Skin epidermis (tissue), 12 donors: ENCODE data around the gene ATP1A2.

Experiments used
- H3K27ac ChIP-seq, 21 experiments: fragments of 200-600 bp; sonication (generic) in 11 of 21; one replicate each; pipeline ENCODE4 v1.5.0; 2020; ENCODE audit warnings: mild to moderate bottlenecking in 3 of 21, inconsistent platforms in 2 of 21, moderate library complexity in 2 of 21
- H3K4me3 ChIP-seq, 7 experiments: fragments of 200-600 bp; sonication (generic) in 2 of 7; one replicate each; pipeline ENCODE4 v1.5.0; 2020; ENCODE audit warnings: inconsistent platforms in 2 of 7, mild to moderate bottlenecking in 2 of 7, moderate library complexity in 1 of 7

The ATP1A2 gene

DNA sequence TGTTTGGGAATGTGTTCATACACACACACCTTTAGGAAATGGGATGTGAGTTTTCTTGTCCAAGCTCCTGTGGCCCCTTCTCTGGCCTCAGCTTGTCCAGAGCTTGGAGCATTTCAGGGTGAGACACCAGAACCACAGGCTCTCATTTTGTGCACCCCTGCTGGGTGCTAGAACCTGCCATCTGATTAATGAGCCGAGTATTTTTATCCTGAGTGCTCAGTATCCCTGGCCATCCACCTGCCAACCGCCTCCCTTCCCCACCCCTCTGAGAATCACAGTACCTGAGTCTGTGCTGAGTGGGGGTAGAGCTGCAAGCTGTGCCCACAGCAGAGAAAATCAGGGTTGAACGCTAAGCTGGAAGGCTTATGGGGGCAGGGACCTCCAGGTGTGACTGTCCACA lies 76.2 kb downstream of the ATP1A2 start:
- no peak overlapping the region for H3K27ac ChIP-seq
- H3K4me3 ChIP-seq, result no peak overlapping the region

DNA sequence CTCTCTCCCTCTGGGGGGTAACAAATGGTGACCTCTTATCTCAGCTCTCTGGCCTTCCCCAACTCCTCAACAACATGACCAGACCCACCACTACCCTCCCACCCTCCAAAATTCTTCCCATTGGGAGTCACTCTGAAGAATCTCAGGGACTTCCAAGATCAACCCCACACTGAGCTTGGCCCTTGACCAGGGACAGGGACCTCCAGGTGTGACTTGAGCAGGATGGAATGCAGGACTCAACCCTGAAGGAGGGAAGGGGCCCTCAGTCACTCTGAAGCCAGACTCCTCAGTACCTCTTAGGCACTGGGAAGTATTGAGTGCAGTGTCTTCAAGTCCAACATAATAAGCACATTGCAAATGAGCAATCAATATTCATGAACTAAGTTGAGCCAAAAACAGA lies 76.7 kb downstream of the ATP1A2 start:
- H3K27ac ChIP-seq, result no peak overlapping the region
- H3K4me3 ChIP-seq, result no peak overlapping the region
